ENCODE measurements around the gene HID1. TPM values are rescaled to one million over a fixed set of nuclear protein-coding genes. Genes with fewer than 3 reads are reported as not detected.
"Not testable (repeated sequence)": the region's sequence is repeated elsewhere in the genome, so short reads cannot be mapped to it uniquely, and the experiment has no call there.

Gene HID1
- total and polyA plus RNA-seq, 2 donors (not counting 1 experiment from before 2014, with no cell fraction given): 3.9 to 4.0 TPM

- H3K27ac Mint-ChIP-seq: no peak overlapping the region
- Histone ChIP-seq H3K27ac (ENCODE audit: low read length in 2 of 2) (no peak overlapping the region), H3K79me2 (ENCODE audit: control insufficient read depth, insufficient read depth, low read length) (no peaks in the 10 kb centered on the region), H3K4me1 (ENCODE audit: control insufficient read depth in 2 of 2, insufficient read depth in 2 of 2, low read length in 2 of 2) (no peaks in the 10 kb centered on the region), H3K9me3 (ENCODE audit: control extremely low read depth in 1 of 3, control insufficient read depth in 2 of 3, insufficient read depth in 1 of 3, low read length in 2 of 3) (no peaks in the 10 kb centered on the region), H2AFZ (ENCODE audit: insufficient read depth, low read depth, low read length, poor library complexity, severe bottlenecking) (no peak overlapping the region), H3K27me3 (replicated peaks in 1 of 4; ENCODE audit: control extremely low read depth in 1 of 4, control insufficient read depth in 3 of 4, insufficient read depth in 4 of 4, low read length in 3 of 4) (peaks cover 0 to 11% (median 2%) of the 10 kb centered on the region in 4 experiments), H3K4me3 (ENCODE audit: control extremely low read depth in 1 of 5, extremely low read depth in 1 of 5, insufficient read depth in 1 of 5, low read depth in 2 of 5, low read length in 4 of 5) (no peak overlapping the region), H3K9ac (ENCODE audit: low read length) (no peak overlapping the region), H3K4me2 (replicated peaks; ENCODE audit: low read depth, low read length, poor library complexity, severe bottlenecking) (no peak overlapping the region), H3K36me3 (replicated peaks in 1 of 2; ENCODE audit: control extremely low read depth in 1 of 2, control insufficient read depth in 1 of 2, extremely low read depth in 1 of 2, insufficient read depth in 2 of 2, low read length in 1 of 2) (no peaks in the 10 kb centered on the region), H4K20me1 (ENCODE audit: control insufficient read depth, insufficient read depth, low read length, poor library complexity, severe bottlenecking) (no peaks in the 10 kb centered on the region)
- intact Hi-C loops (cut with micrococcal nuclease): no loop called here
- H3K4me1 Mint-ChIP-seq: no peaks in the 10 kb centered on the region
- no peak overlapping the region for H3K4me3 Mint-ChIP-seq
- DNase-seq (no peak), ATAC-seq (ENCODE audit: low read depth) (no peak)
- TF ChIP-seq, protein P1, sequence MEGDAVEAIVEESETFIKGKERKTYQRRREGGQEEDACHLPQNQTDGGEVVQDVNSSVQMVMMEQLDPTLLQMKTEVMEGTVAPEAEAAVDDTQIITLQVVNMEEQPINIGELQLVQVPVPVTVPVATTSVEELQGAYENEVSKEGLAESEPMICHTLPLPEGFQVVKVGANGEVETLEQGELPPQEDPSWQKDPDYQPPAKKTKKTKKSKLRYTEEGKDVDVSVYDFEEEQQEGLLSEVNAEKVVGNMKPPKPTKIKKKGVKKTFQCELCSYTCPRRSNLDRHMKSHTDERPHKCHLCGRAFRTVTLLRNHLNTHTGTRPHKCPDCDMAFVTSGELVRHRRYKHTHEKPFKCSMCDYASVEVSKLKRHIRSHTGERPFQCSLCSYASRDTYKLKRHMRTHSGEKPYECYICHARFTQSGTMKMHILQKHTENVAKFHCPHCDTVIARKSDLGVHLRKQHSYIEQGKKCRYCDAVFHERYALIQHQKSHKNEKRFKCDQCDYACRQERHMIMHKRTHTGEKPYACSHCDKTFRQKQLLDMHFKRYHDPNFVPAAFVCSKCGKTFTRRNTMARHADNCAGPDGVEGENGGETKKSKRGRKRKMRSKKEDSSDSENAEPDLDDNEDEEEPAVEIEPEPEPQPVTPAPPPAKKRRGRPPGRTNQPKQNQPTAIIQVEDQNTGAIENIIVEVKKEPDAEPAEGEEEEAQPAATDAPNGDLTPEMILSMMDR (IDR thresholded peaks at IDR 0.05): no peak
- TF ChIP-seq EZH2 (IDR thresholded peaks at IDR 0.05; ENCODE audit: borderline replicate concordance, insufficient read depth, low read depth, low read length, poor library complexity, severe bottlenecking): no peak
- CTCF ChIA-PET: no interaction called here
- POLR2A ChIA-PET: no interaction called here
- WGBS (ENCODE audit: insufficient coverage): 97% methylated on average over 34 of the region's 34 CpGs
- no peaks in the 10 kb centered on the region for H3K9me3 Mint-ChIP-seq (ENCODE audit: insufficient read depth)
- H3K27me3 Mint-ChIP-seq: peaks cover 20% of the 10 kb centered on the region
Observed at GRCh38 chr17:74907012-74907411, 65.5 kb downstream of the HID1 start.

- CTCF ChIA-PET: interaction anchor here (0.7 kb wide), 1 partner anchor 629 kb away, joined by 5 read pairs; no protein-coding TSS in a partner anchor
- peaks cover 26% of the 10 kb centered on the region for H3K27me3 Mint-ChIP-seq
- DNase-seq; intact Hi-C loops (cut with micrococcal nuclease); H2AFZ ChIP-seq (ENCODE audit: insufficient read depth, low read depth, low read length, poor library complexity, severe bottlenecking); H3K4me1 Mint-ChIP-seq; H3K9me3 ChIP-seq (ENCODE audit: control extremely low read depth in 1 of 3, control insufficient read depth in 2 of 3, insufficient read depth in 1 of 3, low read length in 2 of 3); H3K27ac Mint-ChIP-seq; H3K27ac ChIP-seq (ENCODE audit: low read length in 2 of 2); ATAC-seq (ENCODE audit: low read depth); POLR2A ChIA-PET; H3K79me2 ChIP-seq (ENCODE audit: control insufficient read depth, insufficient read depth, low read length); H3K36me3 ChIP-seq (replicated peaks in 1 of 2; ENCODE audit: control extremely low read depth in 1 of 2, control insufficient read depth in 1 of 2, extremely low read depth in 1 of 2, insufficient read depth in 2 of 2, low read length in 1 of 2); H3K4me3 ChIP-seq (ENCODE audit: control extremely low read depth in 1 of 5, extremely low read depth in 1 of 5, insufficient read depth in 1 of 5, low read depth in 2 of 5, low read length in 4 of 5); H3K9me3 Mint-ChIP-seq (ENCODE audit: insufficient read depth); H3K4me2 ChIP-seq (replicated peaks; ENCODE audit: low read depth, low read length, poor library complexity, severe bottlenecking); H3K4me3 Mint-ChIP-seq; H3K9ac ChIP-seq (ENCODE audit: low read length); H4K20me1 ChIP-seq (ENCODE audit: control insufficient read depth, insufficient read depth, low read length, poor library complexity, severe bottlenecking); H3K4me1 ChIP-seq (ENCODE audit: control insufficient read depth in 2 of 2, insufficient read depth in 2 of 2, low read length in 2 of 2): not testable (repeated sequence)
- 67% methylated on average over 3 of the region's 6 CpGs for WGBS (ENCODE audit: insufficient coverage)
- H3K27me3 ChIP-seq (replicated peaks in 1 of 4; ENCODE audit: control extremely low read depth in 1 of 4, control insufficient read depth in 3 of 4, insufficient read depth in 4 of 4, low read length in 3 of 4): peaks cover 0 to 14% (median 2%) of the 10 kb centered on the region in 4 experiments
Observed at GRCh38 chr17:74906214-74906793, 66.3 kb downstream of the HID1 start.

Data from B cell (primary cell).